ENCODE data around the gene RGL4.

GRCh38 chr22:23713696-23714595, 23.1 kb downstream of the RGL4 start:
- TF ChIP-seq EZH2 (IDR thresholded peaks at IDR 0.05) (no peak), POLR2AphosphoS5 (IDR thresholded peaks at IDR 0.05; ENCODE audit: borderline replicate concordance, low read depth, low read length) (no peak)
